HG02852 (cell line): ENCODE results near the gene PSMB8.
"Not testable (repeated sequence)": the region's sequence is repeated elsewhere in the genome, so short reads cannot be mapped to it uniquely, and the experiment has no call there.

ENCODE experiments used
- ATAC-seq: cut with Tn5 transposase; IDR thresholded peaks from one replicate; pipeline ENCODE4 v1.9.1; 2021; ENCODE audit warnings: mild to moderate bottlenecking, moderate library complexity; ENCODE audit not compliant: unreplicated experiment

Gene PSMB8

DNA sequence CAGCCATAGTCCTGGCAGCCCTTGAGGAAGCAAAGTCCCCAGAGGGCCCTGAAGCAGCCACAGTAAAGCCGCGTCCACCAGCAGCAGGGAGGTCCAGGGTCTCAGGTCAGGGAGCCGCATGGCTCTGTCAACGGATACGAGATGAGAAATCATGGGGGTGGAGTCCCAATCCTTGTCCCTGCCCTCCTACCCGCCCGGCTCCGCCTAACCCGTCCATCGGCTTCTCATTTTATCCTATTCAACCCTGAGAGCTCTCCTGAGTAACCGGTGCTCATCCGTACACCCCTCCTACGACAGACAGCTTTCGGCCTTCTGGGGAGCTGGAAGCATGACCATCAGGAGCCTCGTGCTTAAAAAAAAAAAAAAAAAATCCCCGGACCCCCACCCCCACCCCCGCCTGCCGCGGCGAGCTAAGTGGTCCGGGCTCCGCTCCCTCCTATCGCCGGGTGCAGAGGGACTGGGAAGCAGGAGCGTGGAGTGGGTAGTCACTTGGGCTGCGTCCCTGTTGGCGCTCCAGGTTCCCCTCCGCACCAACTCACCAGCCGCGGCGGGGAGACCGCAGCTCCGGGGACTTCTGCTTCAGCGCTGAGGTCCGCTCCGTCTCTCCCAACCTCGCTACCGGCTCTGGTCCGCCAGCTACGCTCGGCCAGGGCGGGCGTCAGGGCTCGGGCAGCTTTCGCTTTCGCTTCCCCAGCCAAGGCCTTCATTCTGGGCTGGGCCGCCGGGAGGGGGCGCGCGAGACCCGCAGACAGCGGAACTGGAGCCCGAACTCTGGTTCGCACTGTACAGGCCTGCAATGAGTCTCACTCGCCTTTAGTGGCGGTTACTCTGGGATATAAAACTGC, 5.5 kb downstream of the PSMB8 start, which contains the start of gene TAP2:
Gene TAP2 (minus strand): TSS at position 626 of the 845 bp plus-strand sequence. CDS start 506 bp downstream, at position 120.
- peak; percentile 76 for ATAC-seq

DNA sequence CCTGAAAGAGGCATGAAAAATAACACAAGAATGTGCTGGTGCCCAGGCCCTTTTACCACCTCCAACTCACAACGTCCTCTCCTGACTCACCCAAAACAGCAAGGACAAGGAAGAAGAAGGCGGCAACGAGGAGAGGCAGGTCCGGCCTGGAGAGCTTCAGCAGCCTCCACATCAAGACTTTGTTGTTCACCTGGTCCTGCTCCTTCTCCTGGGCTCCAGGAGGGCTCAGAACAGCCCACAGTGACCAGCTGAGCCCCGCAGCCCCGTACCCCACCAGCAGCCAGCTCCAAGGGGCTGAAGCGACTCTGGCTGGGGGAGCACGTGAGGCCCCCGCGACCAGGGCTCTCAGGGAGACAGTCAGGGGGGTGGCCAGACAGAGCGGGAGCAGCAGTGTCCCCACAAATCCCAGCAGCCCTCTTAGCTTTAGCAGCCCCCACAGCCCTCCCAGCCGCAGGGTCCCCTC, 6.2 kb downstream of the PSMB8 start:
- ATAC-seq = no peak

DNA sequence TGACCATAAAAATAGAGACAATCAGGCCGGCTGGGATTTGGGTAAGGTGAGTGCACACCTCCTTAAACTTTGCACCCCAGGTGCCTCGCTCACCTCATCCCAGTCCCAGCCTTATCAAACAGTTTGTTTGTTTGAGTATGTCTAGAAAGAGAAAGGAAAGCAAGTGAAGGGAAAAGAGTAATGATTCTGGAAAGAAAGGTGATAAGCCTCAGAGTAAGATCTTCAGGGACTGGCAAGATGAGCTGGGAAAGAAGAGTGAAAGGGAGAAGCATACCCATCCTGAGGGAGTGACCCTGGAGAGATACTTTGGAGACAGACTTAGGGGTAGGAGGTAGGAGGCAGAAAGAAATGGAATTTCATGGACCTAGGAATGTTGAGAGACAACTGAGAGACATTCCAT, 7.0 kb downstream of the PSMB8 start:
- no peak for ATAC-seq

DNA sequence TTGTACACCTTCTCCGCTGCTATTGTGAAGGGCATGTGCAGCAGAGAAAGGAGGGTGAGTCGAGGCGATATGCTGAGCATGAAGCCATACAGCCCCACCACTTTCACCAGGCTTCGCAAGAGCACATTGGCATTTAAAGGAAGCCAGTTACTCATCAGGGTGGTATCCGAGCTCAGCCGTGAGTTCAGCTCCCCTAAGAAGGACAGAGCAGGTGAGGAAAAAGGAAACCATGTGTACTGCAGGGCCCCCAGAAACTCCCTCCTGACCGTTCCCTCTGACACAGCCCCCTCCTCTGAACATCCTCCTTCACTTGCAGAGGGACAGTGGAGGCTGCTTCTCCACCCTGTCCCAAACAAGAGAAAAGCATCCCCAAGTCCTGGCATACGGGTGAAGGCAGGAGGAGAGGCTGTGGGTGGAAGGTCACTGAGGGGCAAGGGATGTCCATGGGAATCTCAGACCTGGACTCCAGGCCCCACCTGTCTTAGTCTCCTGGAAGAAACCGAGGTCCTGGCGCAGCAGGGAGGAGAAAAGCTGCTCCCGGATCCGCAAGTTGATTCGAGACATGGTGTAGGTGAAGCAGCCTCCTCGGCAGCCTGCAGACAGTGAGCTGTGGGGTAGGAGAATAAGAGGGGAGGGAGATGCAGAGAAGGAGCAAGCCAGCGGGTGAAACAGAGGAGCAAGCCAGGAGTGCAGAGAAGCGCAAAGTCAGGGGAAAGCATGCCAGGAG, 8.5 kb downstream of the PSMB8 start:
- ATAC-seq = no peak

DNA sequence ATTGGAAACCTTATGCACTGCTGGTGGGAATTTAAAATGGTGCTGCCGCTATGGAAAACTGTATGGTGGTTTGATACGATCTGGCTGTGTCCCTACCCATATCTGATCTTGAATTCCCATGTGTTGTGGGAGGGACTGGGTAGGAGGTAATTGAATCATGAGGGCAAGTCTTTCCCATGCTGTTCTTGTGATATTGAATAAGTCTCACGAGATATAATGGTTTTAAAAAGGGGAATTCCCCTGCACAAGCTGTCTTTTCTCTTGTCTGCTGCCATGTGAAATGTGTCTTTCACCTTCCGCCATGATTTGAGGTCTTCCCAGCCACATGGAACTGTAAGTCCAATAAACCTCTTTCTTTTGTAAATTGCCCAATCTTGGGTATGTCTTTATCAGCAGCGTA, 10.2 kb downstream of the PSMB8 start:
- ATAC-seq = no peak

DNA sequence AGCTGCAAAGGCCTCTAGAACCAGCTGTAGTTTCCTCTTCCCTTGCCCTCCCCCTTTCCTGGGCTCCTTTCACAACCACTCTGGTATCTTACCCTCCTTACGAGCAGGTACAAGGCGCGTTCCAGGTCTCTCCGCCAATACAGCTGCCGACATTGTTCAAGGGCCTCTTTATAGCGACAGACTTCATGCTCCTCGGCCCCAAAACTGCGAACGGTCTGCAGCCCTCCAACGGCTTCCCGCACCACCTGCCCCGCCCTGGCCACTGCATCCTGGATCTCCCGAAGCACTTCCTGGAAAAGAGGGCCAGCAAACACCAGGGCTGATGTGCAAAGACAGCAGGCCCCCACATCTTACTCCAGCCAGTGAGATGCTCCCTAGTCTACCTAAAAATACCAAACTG, 11.3 kb downstream of the PSMB8 start:
- ATAC-seq = no peak

DNA sequence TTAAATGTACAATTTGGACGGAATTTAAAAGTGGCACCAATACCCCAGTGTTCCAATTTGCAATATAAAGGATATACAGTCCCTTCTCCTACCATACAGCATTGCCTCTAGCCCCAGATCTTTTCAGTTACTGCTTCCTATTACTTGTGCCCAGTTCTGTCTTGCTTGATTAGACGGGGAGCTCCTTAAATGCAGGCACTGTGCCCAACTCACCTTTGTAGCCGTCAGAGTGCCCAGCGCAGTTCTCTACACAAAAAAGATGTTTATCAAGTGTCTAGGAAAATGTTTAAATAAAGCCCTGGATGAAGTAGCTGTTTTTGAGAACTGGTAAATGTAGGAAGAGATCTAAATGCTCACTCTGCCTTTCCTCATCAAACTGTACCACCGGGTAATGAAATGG, 12.9 kb downstream of the PSMB8 start:
- no peak for ATAC-seq

DNA sequence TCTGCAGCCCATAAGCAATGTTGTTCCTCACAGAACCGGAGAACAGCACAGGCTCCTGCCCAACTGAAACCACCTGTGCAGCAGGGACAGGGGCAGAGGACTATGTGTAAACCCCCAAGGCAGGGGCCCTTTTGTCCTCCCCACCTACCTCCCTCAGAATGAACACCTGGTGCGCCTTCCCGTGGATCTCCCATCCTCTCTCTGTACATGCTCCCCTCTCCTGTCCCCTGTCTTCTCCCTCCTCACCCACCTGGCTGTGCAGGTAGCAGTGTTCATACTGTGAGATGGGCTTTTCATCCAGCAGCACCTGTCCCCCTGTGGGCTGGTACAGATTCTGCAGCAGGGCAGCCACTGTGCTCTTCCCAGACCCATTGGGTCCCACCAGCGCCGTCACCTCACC, 13.8 kb downstream of the PSMB8 start:
- ATAC-seq = no peak

DNA sequence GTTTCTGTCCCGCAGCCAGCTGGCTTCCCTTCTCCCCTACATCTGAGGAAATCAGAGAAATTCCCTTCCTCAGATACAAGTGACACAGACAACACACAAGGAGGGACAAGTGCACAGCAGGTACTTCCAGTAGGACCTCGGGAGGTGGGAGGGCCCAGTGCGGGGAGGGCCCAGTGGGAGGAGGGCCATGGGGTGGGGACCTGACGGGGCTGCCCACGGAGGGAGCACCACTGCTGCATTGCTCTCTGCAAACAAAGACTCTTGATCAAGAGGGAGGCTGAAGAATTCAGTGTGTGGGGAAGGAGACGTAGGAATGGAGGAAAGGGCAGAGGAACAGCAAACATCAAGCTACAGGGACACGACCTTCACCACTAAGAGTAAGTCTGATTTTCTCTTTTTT, 14.4 kb downstream of the PSMB8 start:
- no peak for ATAC-seq

DNA sequence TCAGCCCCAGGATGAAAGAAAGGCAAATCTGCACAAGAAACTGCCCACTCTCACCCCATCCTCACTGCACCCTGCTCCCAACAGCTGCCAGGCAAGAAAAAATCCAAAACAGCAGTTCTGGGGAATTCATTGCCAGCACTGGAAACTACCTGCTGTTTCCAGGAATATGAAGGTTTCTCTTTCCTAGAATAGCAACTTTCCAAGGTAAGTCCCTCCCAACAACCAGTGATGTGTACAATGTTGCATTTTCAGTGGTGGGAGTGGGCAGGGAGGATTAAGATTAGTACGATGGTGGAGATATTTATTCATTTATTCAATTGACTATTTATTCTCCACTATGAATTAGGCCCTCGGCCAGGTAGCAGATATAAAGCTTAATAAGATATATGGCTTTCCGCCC, 16.8 kb downstream of the PSMB8 start:
- ATAC-seq = no peak

DNA sequence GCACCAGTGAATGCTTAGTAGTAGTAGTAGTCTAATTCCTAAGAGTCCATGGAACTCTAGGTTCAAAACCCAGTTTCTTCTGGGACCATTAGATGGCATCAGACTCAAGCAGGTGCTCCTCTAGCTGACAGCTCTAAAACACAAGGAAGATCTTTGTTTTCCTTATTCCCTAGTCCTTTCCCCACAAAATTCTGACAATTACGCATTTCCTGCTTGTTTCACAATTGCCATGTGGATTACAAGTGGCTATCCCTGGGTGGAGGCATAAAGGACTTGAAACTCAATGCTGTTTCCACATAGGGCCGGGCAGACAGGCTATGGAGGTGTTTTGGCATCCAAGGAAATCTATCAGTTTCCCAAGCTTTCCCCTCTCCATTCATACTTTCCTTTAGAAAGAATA, 17.9 kb downstream of the PSMB8 start:
- no peak for ATAC-seq

DNA sequence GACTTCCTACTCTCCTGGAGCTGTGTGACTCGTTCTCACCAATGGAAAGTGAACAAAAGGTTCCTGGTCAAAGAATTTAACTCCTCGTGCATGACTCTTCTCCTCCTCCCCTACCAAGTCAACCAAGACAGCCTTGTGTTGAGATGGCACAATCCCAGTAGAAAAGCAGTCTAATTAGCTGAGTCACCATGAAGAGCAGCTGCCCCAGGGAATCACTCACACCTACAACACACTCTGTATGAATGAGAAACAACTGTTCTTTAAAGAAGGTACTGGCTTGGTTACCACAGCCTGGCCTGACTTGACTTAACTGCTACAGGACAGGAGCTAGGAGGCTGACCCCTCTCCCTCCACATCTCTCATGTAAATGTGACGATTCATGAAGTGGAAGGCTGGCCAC, 24.1 kb downstream of the PSMB8 start:
- no peak for ATAC-seq

DNA sequence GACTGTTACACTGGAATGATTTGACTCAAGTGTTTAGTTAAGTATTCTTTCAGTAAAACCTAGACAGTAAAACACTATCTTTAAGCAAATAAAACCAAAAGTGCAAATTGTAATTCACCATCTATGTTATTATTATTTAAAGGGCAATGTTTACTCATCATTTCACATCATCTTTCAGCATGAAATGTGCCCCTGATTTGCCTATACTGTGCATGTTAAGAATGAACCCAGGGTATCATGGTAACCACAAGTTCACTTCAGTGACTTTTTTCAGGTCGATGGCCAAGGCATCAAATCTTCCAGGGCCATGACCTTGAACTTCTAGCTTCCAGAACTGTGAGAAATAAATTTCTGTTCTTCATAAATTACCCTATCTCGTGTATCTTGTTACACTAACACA, 25.0 kb downstream of the PSMB8 start:
- ATAC-seq = no peak

DNA sequence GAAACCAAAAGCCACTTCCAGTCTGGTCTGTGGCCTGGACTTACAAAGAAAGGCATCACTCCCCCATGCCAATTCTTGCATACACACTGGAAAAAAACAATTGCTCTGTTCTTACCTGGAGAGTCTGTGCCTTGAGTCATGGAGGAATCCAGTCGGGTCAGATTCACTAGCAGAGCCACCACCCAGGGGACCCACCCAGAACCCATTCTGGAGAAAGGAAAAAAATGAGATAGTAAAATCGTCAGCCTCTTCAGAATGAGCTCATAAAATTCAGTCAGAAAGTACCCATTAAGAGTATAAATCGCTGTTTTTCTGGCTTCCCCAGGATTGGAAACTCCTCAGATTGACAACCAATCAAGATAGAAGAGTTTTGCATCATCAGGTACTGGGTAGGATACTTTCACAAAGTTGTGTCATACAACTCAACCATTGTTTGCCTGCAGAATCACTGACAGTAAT, 27.1 kb downstream of the PSMB8 start, which contains the start of gene HLA-DOB:
Gene HLA-DOB (minus strand): TSS at position 257 of the 459 bp plus-strand sequence. CDS start 51 bp downstream, at position 206.
- peak; percentile 61 for ATAC-seq

DNA sequence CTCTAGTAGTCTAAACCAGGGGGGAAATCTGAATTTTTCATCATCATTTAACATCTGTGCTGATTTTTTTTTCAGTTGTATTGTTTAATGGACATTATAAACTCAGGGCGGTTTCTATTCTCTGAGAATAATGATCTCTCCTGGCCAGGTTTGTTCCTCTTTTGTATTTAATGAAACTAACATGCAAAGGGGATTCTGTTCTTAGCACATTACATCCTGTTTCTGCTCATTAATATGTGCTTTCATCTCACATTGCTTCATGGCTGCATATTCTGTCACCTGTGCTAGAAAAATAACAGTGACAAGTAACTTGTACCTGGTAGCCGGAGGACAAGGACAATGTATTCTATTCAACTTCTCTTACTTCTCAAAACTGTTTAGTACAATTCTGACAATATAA, 27.9 kb downstream of the PSMB8 start:
- peak; percentile 45 for ATAC-seq

DNA sequence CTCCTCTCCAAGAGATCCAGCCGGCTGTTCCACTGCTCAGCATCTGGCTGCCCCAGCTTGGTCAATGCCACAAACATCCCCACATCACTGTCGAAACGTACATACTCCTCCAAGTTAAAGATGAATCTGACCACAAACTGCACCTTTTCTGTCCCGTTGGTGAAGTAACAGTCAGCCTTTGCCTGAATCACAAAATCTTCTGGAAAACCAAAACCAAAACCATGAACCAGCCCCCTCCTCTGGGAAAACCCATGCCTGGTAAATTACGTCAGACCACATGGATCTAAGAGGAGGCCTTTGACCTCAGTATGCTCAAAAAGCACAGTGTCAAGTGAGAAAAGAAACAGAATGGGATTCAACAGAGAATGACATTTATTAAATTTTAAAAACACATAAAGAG, 28.7 kb downstream of the PSMB8 start:
- no peak for ATAC-seq

DNA sequence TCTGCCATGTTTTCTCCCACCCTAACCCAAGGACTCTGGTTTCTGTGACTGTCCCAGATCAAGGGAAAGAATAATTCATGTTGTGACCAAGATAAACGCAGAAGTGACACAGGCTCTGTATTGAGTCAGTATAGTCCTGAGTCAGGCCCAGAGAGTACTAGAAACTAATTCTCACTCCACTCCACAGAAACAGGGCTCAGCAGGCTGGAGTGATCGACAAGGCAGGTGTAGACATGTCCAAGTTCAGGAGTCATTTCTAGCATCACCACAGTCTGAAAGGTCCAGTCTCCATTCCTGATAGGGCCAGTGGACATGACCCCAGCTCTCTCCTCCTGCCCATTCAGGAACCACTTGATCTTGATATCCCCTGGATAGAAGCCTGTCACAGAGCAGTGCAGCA, 29.7 kb downstream of the PSMB8 start:
- no peak for ATAC-seq

DNA sequence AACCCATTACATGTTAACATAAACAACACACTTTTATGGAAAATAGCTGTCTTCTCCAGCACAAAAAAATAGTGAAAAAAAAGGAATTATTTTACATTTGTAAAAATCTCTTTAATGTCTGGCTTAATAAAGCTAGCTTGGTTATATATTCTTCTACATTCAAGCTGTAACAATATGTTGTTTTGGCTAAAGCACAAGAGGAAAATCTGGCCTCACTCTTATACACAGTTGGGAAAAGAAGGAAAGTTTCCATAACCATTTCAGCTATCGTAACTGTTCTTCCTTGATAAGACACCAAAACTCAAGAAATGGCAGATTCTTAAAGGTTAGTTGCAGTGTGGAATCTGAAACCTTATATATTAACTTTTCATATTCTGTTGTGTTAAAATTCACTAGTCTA, 34.7 kb downstream of the PSMB8 start:
- ATAC-seq = no peak

DNA sequence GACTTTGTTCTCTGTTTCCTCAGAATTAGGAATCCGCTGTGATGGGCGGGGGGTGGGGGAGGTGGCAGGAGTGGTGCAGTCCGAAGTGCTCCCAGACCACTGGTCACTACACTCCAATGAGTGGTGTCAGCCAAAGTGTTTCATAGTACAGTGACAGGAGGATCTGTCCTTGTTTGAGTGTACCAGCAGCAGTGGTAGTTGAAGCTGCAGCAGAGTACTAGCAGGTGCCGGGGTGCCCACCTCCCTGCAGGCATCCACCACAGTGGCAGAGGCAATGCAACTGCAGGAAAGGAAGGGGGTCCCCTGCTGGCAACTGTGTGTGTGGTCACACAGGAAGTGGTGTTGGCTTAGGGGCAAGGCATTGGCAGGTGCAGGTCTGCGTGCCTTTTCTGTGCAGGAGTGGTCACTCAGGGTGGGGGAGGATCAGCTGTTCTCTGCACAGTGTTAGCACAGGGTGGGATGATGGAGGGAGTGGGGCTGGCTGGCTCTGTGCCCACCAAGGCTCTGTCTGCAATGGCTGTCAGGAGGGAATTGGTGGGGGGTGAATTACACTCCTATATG, 36.7 kb downstream of the PSMB8 start:
- ATAC-seq = no peak

DNA sequence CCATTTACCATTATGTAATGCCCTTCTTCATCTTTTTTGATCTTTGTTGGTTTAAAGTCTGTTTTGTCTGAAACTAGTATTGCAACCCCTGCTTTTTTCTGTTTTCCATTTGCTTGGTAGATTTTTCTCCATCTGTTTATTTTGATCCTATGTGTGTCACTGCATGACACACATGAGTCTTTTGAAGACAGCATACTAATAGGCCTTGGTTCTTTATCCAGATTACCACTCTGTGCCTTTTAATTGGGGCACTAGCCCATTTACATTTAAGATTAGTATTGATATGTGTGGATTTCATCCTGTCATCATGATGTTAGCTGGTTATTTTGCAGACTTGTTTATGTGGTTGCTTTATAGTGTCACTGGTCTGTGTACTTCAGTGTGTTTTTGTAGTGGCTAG, 38.4 kb downstream of the PSMB8 start:
- ATAC-seq = not testable (repeated sequence)

DNA sequence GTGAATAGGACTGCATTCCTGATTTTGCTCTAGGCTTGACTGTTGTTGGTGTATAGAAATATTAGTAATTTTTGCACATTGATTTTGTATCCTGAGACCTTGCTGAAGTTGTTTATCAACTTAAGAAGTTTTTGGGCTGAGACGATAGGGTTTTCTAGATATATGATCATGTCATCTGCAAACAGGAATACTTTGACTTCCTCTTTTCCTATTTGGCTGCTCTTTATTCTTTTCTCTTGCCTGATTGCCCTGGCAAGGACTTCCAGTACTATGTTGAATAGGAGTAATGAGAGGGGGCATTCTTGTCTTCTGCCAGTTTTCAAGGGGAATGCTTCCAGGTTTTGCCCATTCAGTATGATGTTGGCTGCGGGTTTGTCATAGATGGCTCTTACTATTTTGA, 40.4 kb downstream of the PSMB8 start:
- no peak for ATAC-seq

DNA sequence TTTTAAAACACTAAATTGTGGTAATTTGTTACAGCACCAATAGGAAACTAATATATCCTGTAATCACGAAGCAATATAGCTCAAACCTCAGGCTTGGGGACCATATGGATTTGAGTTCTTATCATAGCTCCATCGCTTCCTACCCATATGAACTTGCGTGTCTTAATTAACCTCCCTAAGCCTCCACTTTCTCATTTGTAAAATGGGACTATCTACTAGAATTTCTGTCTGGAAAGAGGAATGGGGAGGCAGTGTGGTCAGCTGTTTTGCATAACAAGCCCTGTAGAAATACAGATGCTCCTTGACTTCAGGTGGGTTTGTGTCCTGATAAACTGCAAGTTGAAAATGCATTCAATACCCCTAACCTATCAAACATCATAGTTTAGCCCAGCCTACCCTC, 44.1 kb downstream of the PSMB8 start:
- no peak for ATAC-seq
